Measurements from ENCODE around the gene PTPRR.

The PTPRR gene

GRCh38 chr12:70638639-70639360 lies 281.7 kb downstream of the PTPRR start:
- no peak for DNase-seq

GRCh38 chr12:70637303-70638085 lies 283.0 kb downstream of the PTPRR start, which contains the start of gene PTPRB:
Gene PTPRB (minus strand): TSS chr12:70637429. CDS start chr12:70637395, 34 bp downstream.
- no peak for DNase-seq

DNA sequence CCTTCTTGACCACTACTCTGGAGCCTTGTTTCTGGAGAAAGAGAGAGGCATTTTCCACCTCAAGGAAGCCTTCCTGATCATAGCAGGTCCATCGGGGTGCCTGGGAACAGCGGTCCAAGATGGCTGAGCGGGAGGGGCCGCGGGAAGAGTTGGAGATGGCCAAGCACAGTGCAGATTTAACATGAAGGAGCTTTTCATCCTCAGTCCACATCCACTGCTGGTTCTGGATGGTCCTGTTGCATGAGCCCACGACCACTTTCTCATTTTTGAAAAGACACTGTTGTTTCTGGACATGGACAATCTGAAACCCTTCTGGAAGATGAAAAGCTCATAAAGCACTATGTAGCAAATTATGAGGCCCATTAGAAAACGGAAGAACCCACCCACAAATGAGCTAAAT lies 284.8 kb downstream of the PTPRR start:
- DNase-seq = no peak

GRCh38 chr12:70628701-70629480 lies 291.6 kb downstream of the PTPRR start:
- DNase-seq = no peak

DNA sequence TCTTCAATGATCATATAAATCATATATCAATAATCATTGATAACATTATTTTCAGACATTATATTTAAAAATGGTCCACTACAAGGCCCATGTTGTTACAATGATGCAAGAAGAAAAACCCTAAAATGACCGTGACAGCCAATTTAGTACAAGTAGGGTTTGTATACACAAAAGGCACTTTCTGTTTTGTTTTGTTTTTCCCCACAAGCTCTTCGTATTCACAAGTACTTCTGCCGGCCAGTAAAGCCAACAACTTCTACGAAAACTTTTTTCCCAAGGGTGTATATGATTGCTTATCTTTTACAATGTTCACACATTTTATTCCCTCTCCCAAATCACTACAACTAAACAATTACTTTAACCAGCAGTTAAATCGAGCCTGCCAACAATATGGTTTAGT lies 292.9 kb downstream of the PTPRR start:
- DNase-seq = no peak

DNA sequence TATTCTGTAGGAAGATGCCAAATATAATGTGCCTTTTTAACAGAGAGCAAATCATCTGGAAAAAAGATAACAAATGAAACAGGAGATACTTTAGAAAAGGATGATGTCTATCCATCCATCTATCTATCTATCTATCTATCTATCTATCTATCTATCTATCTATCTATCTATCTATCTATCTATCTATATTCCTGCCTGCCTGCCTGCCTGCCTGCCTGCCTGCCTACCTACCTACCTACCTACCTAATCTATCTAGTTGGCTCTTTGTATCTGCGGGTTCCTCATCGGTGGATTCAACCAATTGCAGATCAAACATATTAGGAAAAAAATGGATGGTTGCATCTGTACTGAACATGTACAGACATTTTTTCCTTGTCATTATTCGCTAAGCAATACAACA lies 294.4 kb downstream of the PTPRR start:
- no peak for DNase-seq

DNA sequence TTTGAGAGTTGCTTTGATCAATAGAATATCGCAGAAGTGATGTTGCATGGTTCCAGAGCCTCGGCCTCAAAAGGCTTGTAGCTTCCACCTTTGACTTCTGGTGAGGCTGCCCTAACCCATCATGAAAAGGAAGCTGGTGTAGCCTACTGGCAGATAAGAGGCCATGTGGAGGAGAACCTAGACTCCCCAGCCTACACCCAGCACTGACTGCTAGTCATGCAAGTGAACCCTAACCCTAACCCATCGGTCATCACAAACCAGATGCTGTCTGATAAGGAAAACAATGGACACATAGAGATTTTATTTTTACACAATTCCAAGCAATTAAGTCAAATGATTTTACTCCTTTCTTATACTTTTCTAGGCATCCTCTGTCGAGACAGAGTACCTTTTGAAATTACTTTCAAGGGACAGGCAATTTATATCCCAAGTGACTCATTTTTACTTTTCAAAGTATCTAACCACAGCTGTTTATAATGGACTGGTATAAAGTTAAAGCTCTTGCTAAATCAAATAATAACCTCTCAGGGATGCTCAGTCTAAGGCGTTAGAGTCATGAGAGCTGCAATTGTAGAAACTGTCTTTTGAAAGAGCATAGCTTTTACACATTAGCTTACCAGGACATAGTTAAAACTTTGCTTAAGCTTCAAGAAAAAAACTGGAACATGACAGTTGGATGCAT lies 300.9 kb downstream of the PTPRR start:
- no peak for DNase-seq

DNA sequence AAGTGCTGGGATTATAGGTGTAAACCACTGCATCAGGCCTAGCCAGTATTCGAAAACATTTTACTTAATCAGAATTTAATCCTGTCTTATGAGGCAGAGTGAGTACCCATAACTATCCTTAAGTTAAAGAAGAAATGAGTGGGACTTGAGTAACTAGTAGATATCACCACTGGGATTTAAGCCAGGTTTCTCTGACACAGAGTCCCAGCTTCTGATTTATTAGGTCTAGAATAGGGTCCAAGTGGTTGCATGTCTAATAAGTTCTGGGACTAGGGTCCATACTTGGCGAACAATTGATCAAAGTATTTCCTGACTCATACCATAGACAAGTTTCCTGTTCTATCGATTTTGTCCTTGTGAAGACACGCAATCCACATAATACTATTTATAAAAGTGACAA lies 302.2 kb downstream of the PTPRR start:
- no peak for DNase-seq

- DNase-seq = no peak
These were observed 303.1 kb downstream of the PTPRR start for GRCh38 chr12:70617450-70617849.

- DNase-seq = no peak
These were observed 305.2 kb downstream of the PTPRR start for GRCh38 chr12:70615174-70615866.

GRCh38 chr12:70609739-70610491 lies 310.6 kb downstream of the PTPRR start:
- no peak for DNase-seq

GRCh38 chr12:70609203-70609602 lies 311.3 kb downstream of the PTPRR start:
- no peak for DNase-seq

DNA sequence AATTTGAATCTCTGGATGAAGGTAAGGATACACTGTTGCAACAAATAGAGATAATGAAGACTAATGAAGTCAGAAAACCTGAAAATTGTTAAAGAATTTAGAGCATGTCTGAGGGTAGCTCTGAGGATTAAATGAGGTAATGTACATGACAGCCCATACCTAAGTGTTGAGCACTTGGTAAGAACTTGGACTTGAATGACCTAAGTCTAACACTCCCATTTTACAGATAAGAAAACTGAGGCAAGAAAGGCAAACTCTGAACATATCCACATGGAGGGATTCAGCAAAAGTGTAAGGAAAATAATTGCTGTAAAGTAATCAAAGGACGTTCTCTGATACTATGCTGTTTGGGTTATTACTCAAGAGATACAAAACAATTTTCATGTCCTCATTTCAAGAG lies 312.4 kb downstream of the PTPRR start:
- no peak for DNase-seq

GRCh38 chr12:70607107-70607506 lies 313.4 kb downstream of the PTPRR start:
- no peak for DNase-seq

DNA sequence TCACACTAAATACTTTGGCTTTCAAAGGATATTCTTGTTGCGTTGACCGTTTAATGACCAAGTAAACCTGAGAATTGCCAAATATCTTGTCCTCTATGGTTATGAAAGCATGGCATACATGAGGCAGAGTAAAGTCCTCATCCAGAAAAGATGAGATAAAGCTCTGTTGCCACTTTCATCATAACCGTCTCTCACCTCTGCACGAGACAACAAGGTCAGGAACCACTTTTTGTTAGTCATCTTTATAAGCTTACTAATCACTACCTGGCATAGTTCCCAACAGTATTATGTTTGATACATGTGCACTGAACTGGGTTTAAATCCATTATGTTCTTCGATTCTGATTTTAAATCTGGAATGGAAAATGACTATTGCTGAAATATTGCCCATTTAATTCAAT lies 314.6 kb downstream of the PTPRR start:
- DNase-seq = no peak

GRCh38 chr12:70604662-70605061 lies 315.9 kb downstream of the PTPRR start:
- no peak for DNase-seq

- DNase-seq = no peak
These were observed 317.5 kb downstream of the PTPRR start for GRCh38 chr12:70603044-70603443.

- DNase-seq = no peak
These were observed 321.9 kb downstream of the PTPRR start for GRCh38 chr12:70598467-70599193.

GRCh38 chr12:70592664-70593063 lies 327.9 kb downstream of the PTPRR start:
- no peak for DNase-seq

- DNase-seq = no peak
These were observed 329.9 kb downstream of the PTPRR start for GRCh38 chr12:70590549-70591226.
